Inferior parietal cortex (tissue), 1 donor: Measurements from ENCODE around the gene PAX5.

Source experiments
- DNase-seq: peaks from one replicate; pipeline ENCODE4 v3.0.0-alpha.2; 2016; ENCODE audit errors: extremely low spot score

PAX5 gene

DNA sequence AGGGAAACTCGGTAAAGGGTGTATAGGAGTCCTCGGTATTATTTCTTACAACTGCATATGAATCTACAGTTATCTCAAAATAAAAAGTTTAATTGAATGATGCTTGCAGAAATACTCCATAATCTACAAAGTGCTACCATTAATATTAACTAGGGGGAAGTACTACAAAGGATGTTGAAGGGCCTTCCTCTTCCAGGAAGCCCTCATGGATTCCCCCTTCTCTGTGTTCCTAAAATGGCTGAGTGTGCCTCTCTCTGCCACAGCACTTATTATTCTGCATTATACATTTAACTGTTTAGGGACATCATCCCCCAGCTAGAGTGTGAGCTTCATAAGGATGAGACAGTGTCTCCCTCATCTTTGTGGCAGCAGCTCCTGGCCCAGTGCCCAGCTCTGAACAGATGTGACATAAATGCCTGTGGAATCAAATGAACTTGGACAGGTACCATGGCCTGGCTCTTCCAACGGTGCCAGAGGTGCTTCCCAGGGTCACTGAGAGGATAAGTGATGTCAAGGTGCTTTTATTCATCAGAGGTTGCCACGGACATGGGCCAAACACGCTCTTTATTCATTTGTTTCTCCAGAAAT lies 99.5 kb downstream of the PAX5 start:
- DNase-seq, result no peak

GRCh38 chr9:36933676-36934215 lies 100.3 kb downstream of the PAX5 start:
- DNase-seq, result no peak

- no peak for DNase-seq
These were observed 101.9 kb downstream of the PAX5 start for GRCh38 chr9:36932198-36932597.

DNA sequence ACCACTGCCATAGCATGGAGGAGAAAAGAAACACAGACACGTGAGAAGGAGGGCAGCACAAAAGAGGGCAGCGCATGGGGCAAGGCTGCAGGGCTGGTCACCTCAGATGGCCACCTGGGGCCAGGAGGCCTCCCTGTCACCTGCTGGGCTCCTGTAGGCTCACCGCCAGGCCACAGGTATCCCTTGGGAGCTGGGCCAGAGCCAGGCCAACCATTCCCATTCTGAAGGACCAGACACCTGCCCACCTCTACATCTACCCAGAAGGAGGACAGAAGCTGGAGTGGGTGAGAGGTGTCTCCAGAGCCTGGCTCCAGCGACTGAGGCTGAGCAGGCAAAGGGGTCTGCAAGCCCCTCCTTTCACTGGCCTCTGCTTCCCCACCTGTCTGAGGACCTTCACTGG lies 103.1 kb downstream of the PAX5 start:
- DNase-seq, result no peak

- DNase-seq, result no peak
These were observed 104.8 kb downstream of the PAX5 start for GRCh38 chr9:36929350-36929675.

DNA sequence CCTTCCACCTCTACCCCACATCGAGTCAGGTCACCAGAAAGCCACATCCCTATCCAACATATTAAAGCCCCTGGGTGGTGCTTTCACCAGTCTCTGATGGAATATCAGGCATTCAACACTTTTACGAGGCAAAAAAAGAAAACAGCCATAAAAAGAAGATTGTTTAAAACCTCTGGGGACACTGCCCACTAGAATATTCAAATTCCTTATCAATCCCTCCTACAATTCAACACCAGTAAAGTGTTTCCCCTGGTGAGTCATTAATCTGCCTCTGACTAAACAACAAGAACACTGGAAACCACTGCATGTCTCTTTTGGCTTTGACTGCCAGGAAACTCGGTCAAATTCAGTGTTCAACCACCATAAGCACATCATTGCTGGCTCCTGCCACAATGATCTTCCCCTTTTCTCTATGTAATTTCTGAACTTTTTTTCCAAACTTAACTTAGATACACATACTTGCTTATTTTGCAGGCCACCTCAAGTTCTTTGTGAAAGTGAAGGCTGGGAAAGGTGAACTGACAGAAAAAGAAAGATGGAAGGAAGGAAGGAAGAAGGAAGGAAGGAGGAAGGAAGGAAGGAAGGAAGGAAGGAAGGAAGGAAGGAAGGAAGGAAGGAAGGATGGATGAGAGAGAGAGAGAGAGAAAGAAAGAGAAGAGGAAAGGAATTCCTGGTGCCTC lies 105.3 kb downstream of the PAX5 start:
- DNase-seq, result no peak

DNA sequence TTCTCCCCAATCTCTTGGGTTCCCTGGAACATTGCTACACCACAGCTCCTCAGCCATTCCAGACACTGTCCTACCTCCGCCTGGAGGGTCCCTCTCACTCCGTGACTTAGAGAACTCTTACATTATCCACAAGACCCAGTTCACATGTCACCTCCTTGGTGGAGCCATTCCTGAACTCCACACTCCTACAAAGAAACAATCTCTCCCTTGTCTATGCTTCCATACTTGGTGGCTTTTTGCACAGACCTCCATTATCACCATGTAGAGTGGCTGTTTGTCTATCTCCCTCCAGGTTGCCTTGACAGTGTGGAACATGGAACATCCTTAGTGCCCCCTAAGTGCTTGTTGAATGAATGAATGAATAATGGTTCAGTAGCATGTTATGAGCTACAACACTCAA lies 105.9 kb downstream of the PAX5 start:
- no peak for DNase-seq

GRCh38 chr9:36924757-36925432 lies 109.2 kb downstream of the PAX5 start:
- no peak for DNase-seq

DNA sequence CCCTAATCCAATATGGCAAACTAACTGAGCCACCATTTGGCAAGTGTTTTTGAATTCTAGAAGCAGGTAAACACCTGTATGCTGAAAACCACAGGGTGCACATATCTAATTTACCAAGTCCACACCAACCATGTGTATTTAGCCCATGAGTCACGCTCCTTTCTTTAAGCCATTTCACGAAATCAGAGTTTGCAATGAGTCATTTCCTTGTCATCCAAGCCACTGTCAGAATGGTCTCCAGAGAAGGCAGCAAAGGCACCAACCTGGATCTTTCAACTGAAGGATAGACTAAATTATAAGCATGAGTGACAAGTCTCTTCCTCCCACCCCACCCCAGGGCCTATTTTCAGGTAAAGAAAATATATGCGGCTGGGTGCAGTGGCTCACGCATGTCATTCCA lies 110.0 kb downstream of the PAX5 start:
- DNase-seq, result no peak

- no peak for DNase-seq
These were observed 110.9 kb downstream of the PAX5 start for GRCh38 chr9:36923025-36923625.

DNA sequence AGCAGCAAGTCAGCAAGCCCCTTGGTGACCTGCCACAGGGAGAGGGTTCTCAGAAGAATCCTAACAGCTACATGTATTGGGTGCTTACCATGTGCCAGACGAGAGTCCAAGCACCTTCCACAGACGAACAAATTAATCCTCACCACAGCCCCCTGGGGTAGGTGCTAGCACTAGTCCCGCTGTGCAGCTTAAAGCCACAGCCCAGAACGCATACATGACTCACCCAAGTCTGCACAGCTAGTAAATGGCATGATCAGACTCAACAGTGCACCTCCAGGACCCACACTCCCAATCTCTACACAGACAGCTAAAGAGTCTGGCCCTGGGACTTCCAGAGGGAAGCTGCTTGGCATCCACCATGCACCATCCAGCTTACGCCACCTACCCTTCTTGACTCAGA lies 111.5 kb downstream of the PAX5 start:
- DNase-seq, result no peak

DNA sequence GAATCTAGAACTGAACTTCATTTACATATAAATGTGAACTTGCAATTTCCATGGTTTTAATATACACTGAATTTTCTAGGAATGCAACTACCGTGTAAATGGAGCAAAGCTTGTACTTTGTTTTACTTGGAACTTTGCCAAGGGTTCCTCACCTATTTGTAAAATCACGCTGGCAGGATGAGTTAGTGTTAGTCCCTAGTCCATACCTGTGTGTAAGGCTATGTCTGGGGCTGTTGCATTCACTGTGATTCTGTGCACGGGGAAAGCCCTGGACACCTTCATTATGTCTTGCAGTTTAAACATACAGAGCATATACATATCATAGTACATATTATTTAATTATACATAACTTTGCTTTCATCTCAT lies 119.9 kb downstream of the PAX5 start:
- DNase-seq, result no peak

GRCh38 chr9:36913393-36914211 lies 120.5 kb downstream of the PAX5 start:
- DNase-seq, result no peak

DNA sequence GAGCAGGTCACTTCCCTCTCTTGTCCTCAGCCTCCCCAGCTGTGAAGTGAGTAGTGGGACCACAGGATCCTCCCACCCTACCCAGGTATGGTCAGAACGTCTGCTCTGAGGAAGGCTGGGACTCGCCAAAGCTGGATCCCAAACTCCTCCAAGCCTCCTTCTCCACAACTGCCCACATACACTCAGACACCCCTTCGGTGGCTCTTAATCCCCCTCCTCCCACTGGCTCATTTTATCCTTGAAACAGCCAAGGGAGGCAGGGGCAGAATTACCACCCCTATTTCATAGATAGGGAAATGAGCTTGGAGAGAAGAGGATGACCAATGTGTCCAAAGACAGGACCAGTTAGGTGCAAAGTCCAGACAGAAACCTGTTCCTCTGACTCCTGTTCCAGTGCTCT lies 121.4 kb downstream of the PAX5 start:
- no peak for DNase-seq

DNA sequence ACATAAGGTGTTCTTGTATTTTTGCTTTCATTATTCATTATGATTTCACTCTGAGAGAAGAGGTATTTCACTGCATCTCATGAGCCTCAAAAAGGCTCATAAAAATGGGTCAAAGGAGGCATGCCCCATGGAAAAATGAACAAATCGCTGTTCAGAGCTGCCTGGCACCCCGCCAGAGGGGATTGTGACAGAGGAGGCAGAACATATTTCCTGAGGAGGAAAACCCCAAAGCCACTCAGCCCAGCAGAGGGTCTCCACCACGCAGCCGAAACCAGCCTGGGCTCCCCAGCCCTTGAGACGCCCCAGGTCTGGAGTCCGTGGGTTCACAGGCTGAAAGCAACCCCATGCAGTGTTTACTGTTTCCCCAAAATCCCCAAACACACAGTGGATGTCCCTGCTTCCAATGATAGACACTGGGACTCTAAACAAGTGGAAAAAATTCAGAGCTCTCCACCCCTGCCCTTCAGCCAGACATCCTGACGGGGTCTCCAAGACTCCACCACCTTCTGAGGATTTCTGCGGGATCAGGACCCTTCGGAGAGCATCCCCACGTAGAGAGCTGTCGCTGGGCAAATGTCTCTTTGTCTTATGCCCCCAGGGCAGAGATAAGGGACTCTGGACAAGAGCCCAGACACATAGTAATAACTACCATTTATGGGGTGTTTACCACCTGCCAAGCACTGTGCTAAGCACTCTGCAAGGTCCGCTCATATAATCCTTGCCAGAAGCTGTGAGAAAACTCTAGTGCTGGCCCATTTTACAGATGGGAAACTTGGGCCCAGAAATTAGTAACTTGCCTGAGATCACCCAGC lies 122.3 kb downstream of the PAX5 start:
- DNase-seq, result no peak

DNA sequence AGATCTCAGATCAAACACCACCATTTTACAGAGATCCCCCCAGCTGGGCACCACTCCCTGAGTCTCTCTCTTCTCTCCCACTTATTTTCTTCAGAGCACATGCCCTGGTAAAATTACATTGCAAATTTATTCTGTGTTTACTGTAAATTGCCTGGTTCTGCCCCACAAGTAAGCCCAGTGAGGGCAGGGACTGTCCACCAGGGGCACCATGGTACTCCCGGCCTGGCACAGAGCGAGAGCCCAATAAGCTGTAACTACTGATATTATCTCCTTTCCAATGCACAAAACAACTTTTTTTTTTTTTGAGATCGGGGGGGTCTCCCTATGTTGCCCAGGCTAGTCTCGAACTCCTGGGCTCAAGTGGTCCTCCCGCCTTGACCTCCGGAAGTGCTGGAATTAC lies 123.0 kb downstream of the PAX5 start:
- no peak for DNase-seq

- no peak for DNase-seq
These were observed 127.6 kb downstream of the PAX5 start for GRCh38 chr9:36906492-36906891.

GRCh38 chr9:36905101-36906066 lies 128.7 kb downstream of the PAX5 start:
- DNase-seq, result no peak

DNA sequence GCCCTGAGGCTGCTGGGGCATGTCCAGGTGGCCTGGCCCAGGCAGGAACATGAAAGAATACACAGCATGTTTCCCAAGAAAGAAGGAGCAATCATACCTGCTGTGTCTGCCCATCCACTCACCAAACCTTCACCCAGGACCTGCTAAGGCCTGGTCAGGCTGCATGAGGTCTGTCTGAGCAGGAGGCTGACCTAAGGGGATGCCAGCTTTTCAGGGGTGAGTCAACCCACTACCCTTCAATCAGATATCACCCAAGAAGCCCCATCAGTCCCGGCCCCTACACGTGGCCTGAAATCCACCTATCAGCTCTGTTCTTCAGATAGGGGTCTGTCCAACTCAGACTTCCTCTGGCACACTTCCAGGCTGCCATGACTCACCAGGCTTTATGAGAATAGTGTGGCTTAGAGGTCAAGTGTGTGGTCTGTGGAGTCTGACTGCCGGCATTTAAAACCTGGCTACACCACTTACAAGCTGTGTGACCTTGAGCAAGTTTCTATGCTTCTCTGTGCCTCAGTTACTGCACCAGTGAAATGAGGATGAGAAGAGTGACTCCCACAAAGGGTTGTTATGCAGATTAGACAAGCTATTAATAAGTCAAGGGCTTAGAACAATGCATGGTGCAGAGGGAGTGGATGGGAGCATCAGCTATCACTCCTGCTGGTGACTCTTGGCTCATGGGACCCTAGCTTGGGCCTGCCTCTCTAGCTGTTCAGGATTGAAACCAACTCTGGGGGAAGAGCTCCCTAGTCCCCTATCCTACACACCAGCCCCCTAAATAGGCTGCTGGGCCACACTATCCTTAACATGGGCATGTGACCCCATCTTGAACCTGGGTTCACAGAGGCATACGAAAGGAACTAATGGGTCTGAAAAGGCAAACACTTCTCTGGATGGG lies 130.3 kb downstream of the PAX5 start:
- DNase-seq, result no peak
